Measurements from ENCODE around the gene FAXDC2. TPM values are rescaled to one million over a fixed set of nuclear protein-coding genes. Genes with fewer than 3 reads are reported as not detected.

Gene FAXDC2
- total and polyA plus RNA-seq, 10 of the 15 experiments (the other 5 are each of a cell fraction or from before 2014, with no cell fraction given) = 0.13 to 1.8 (median 0.35) TPM

DNA sequence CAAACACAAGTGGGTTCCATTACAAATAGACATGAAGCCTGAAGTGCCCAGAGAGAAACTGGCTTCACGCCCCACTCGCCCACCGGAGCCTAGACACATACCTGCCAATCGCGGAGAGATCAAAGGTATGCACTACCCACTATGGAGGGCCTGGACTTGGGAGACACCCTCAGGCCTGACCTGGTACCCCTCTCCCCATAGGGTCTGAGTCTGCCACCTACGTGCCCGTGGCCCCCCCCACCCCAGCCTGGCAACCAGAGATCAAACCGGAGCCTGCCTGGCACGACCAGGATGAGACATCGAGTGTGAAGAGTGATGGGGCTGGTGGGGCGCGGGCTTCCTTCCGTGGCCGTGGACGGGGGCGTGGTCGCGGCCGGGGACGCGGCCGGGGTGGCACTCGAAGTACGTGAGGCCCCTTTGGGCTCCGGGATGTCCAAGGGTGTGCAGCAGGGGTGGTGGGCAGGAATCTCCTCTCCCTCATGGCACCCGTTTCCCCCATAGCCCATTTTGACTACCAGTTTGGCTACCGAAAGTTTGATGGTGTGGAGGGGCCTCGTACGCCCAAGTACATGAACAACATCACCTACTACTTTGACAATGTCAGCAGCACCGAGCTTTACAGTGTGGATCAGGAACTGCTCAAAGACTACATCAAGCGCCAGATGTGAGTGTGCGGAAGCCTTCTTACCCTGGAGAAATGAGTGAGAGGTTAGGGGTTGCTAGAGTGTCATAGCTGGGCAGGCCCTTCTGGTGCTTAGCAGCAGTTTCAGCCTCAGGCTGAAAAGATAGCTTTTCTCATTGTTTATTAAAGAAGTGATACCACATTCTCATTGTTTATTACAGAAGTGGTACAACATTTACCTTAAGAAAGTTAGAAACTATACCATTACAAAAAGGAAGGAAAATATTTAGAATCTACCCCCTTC lies 56.5 kb downstream of the FAXDC2 start:
- Histone ChIP-seq H3K79me2 (ENCODE audit: control insufficient read depth, insufficient read depth, low read length) (peaks cover 9% of the 10 kb centered on the region), H3K36me3 (ENCODE audit: control insufficient read depth in 2 of 2, insufficient read depth in 2 of 2, low read length in 1 of 2) (peaks cover 34 to 36% of the 10 kb centered on the region in 2 experiments), H3K27me3 (replicated peaks in 1 of 2; ENCODE audit: control insufficient read depth in 2 of 2, insufficient read depth in 2 of 2, low read length in 1 of 2) (no peaks in the 10 kb centered on the region), H3K4me2 (ENCODE audit: control insufficient read depth, insufficient read depth) (no peak overlapping the region), H4K20me1 (ENCODE audit: control insufficient read depth, insufficient read depth) (no peaks in the 10 kb centered on the region), H3K9me3 (replicated peaks; ENCODE audit: control insufficient read depth, insufficient read depth, low read length) (no peaks in the 10 kb centered on the region), H3K9ac (ENCODE audit: control insufficient read depth, insufficient read depth, low read length) (no peak overlapping the region), H3K4me3 (no peak overlapping the region), H3K27ac (ENCODE audit: control insufficient read depth, insufficient read depth) (no peak overlapping the region), H2AFZ (ENCODE audit: control insufficient read depth, low read depth, low read length) (no peak overlapping the region), H3K4me1 (ENCODE audit: control insufficient read depth, insufficient read depth, low read length) (no peaks in the 10 kb centered on the region)
- RAD21 ChIA-PET (ENCODE audit: unreplicated experiment) = no interaction called here
- intact Hi-C loops (cut with micrococcal nuclease; ENCODE audit: unreplicated experiment) = no loop called here
- POLR2A ChIA-PET = no interaction called here
- DNase-seq (ENCODE audit: low read depth, low spot score) (no peak), FAIRE-seq (no peak), ATAC-seq (no peak)
- CTCF ChIA-PET = no interaction called here
- no TSS peak for BruUV-seq (replicated peaks)
- in situ Hi-C loops (cut with MboI) = no loop called here
- SMC1A ChIA-PET (ENCODE audit: uncharacterized antibody, unreplicated experiment) = no interaction called here
- TF ChIP-seq, protein P1, sequence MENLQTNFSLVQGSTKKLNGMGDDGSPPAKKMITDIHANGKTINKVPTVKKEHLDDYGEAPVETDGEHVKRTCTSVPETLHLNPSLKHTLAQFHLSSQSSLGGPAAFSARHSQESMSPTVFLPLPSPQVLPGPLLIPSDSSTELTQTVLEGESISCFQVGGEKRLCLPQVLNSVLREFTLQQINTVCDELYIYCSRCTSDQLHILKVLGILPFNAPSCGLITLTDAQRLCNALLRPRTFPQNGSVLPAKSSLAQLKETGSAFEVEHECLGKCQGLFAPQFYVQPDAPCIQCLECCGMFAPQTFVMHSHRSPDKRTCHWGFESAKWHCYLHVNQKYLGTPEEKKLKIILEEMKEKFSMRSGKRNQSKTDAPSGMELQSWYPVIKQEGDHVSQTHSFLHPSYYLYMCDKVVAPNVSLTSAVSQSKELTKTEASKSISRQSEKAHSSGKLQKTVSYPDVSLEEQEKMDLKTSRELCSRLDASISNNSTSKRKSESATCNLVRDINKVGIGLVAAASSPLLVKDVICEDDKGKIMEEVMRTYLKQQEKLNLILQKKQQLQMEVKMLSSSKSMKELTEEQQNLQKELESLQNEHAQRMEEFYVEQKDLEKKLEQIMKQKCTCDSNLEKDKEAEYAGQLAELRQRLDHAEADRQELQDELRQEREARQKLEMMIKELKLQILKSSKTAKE (IDR thresholded peaks at IDR 0.05; ENCODE audit: low read depth, poor library complexity, severe bottlenecking) = no peak
- TF ChIP-seq, protein P2, sequence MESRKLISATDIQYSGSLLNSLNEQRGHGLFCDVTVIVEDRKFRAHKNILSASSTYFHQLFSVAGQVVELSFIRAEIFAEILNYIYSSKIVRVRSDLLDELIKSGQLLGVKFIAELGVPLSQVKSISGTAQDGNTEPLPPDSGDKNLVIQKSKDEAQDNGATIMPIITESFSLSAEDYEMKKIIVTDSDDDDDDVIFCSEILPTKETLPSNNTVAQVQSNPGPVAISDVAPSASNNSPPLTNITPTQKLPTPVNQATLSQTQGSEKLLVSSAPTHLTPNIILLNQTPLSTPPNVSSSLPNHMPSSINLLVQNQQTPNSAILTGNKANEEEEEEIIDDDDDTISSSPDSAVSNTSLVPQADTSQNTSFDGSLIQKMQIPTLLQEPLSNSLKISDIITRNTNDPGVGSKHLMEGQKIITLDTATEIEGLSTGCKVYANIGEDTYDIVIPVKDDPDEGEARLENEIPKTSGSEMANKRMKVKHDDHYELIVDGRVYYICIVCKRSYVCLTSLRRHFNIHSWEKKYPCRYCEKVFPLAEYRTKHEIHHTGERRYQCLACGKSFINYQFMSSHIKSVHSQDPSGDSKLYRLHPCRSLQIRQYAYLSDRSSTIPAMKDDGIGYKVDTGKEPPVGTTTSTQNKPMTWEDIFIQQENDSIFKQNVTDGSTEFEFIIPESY (IDR thresholded peaks at IDR 0.05) = no peak
- no peak for TF ChIP-seq ESRRA (IDR thresholded peaks at IDR 0.05; ENCODE audit: low read length)
- no peak for TF ChIP-seq BRCA1 (IDR thresholded peaks at IDR 0.05; ENCODE audit: low read depth, low read length)
- TF ChIP-seq CBFB (IDR thresholded peaks at IDR 0.05; ENCODE audit: low read depth) = no peak
- TF ChIP-seq, protein P3, sequence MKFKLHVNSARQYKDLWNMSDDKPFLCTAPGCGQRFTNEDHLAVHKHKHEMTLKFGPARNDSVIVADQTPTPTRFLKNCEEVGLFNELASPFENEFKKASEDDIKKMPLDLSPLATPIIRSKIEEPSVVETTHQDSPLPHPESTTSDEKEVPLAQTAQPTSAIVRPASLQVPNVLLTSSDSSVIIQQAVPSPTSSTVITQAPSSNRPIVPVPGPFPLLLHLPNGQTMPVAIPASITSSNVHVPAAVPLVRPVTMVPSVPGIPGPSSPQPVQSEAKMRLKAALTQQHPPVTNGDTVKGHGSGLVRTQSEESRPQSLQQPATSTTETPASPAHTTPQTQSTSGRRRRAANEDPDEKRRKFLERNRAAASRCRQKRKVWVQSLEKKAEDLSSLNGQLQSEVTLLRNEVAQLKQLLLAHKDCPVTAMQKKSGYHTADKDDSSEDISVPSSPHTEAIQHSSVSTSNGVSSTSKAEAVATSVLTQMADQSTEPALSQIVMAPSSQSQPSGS (IDR thresholded peaks at IDR 0.05; ENCODE audit: low read length) = no peak
- no peak for TF ChIP-seq RFX5 (IDR thresholded peaks at IDR 0.05; ENCODE audit: low read depth, low read length)
- no peak for TF ChIP-seq RAD51 (IDR thresholded peaks at IDR 0.05)
- TF ChIP-seq MTA3 (IDR thresholded peaks at IDR 0.05; ENCODE audit: borderline replicate concordance, low read length) = no peak
- TF ChIP-seq, protein P4, sequence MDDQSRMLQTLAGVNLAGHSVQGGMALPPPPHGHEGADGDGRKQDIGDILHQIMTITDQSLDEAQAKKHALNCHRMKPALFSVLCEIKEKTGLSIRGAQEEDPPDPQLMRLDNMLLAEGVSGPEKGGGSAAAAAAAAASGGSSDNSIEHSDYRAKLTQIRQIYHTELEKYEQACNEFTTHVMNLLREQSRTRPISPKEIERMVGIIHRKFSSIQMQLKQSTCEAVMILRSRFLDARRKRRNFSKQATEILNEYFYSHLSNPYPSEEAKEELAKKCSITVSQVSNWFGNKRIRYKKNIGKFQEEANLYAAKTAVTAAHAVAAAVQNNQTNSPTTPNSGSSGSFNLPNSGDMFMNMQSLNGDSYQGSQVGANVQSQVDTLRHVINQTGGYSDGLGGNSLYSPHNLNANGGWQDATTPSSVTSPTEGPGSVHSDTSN (IDR thresholded peaks at IDR 0.05; ENCODE audit: insufficient replicate concordance, low read depth, low read length) = no peak
- TF ChIP-seq, protein P5, sequence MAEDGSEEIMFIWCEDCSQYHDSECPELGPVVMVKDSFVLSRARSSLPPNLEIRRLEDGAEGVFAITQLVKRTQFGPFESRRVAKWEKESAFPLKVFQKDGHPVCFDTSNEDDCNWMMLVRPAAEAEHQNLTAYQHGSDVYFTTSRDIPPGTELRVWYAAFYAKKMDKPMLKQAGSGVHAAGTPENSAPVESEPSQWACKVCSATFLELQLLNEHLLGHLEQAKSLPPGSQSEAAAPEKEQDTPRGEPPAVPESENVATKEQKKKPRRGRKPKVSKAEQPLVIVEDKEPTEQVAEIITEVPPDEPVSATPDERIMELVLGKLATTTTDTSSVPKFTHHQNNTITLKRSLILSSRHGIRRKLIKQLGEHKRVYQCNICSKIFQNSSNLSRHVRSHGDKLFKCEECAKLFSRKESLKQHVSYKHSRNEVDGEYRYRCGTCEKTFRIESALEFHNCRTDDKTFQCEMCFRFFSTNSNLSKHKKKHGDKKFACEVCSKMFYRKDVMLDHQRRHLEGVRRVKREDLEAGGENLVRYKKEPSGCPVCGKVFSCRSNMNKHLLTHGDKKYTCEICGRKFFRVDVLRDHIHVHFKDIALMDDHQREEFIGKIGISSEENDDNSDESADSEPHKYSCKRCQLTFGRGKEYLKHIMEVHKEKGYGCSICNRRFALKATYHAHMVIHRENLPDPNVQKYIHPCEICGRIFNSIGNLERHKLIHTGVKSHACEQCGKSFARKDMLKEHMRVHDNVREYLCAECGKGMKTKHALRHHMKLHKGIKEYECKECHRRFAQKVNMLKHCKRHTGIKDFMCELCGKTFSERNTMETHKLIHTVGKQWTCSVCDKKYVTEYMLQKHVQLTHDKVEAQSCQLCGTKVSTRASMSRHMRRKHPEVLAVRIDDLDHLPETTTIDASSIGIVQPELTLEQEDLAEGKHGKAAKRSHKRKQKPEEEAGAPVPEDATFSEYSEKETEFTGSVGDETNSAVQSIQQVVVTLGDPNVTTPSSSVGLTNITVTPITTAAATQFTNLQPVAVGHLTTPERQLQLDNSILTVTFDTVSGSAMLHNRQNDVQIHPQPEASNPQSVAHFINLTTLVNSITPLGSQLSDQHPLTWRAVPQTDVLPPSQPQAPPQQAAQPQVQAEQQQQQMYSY (CRISPR knock-in tag; IDR thresholded peaks at IDR 0.05) = no peak
- TF ChIP-seq CREM (IDR thresholded peaks at IDR 0.05; ENCODE audit: low read depth) = no peak
- no peak for TF ChIP-seq NFYA (IDR thresholded peaks at IDR 0.05; ENCODE audit: borderline replicate concordance, low read depth, low read length)
- WGBS (ENCODE audit: insufficient coverage, insufficient replicate concordance, low lambda C conversion rate, missing lambda C conversion rate) = 99% methylated on average over 12 of the region's 32 CpGs
